GM13977 (cell line): ENCODE data around the gene GABBR2.

ENCODE experiments used
- DNase-seq: peaks from one replicate; pipeline ENCODE4 v3.0.0; 2012; ENCODE audit warnings: low spot score
- CTCF ChIP-seq: IDR thresholded peaks from 2 replicates; pipeline ENCODE4 v1.5.1; 2012; ENCODE audit warnings: mild to moderate bottlenecking, control low read depth; ENCODE audit not compliant: insufficient read depth; ENCODE audit errors: extremely low read depth, missing control alignments
- in situ Hi-C: fragments of 300-500 bp; cut with MboI; formaldehyde crosslinking; loops from one replicate; pipeline ENCODE4 v1.12.0; 2022; ENCODE audit warnings: low sequenced_read_pairs, low pct_unique_long_range_greater_than_20kb, mixed read lengths, inconsistent platforms; ENCODE audit not compliant: unreplicated experiment

GABBR2 gene

GRCh38 chr9:98708103-98708932 is 417 bp downstream of the GABBR2 start:
- peak; percentile 31 for DNase-seq
- in situ Hi-C loops, result no loop called here
- no peak for TF ChIP-seq CTCF

GRCh38 chr9:98707166-98708102 is 1.3 kb downstream of the GABBR2 start:
- peak; percentile 69 for DNase-seq
- peak; percentile 63 for TF ChIP-seq CTCF
- in situ Hi-C loops, result no loop called here

GRCh38 chr9:98706651-98707165 is 2.0 kb downstream of the GABBR2 start:
- in situ Hi-C loops, result no loop called here
- no peak for TF ChIP-seq CTCF
- DNase-seq, result no peak

- no peak for DNase-seq
- no peak for TF ChIP-seq CTCF
- in situ Hi-C loops, result no loop called here
These were observed 5.8 kb downstream of the GABBR2 start for GRCh38 chr9:98702835-98703380.

- TF ChIP-seq CTCF, result no peak
- DNase-seq, result no peak
- in situ Hi-C loops, result no loop called here
These were observed 6.4 kb downstream of the GABBR2 start for GRCh38 chr9:98702340-98702739.

- in situ Hi-C loops, result no loop called here
- no peak for TF ChIP-seq CTCF
- DNase-seq, result no peak
These were observed 7.2 kb downstream of the GABBR2 start for GRCh38 chr9:98701576-98701975.
